Measurements from ENCODE around the gene GCA.

Gene GCA

DNA sequence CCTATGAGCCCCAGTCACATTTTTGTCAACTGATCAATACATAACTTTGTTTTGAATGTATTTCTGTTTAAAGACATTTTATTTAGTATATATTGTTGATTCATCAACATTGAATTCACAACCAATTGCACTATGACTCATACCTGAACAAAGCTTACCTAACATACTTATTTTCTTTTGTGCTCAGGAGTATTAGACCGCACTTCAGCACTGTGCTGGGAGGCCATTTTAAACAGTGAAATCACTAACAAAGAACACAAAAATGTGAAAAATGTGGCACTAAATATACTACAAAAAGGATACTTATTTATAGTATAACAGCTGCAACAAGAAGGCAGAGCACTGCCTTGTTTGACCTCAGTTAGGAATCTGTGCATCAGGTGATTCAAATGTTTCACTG, 13.1 kb upstream of the GCA start:
- no peak overlapping the region for H3K27ac ChIP-seq (ENCODE audit: low read depth, low read length)
- H3K36me3 ChIP-seq (ENCODE audit: control insufficient read depth, insufficient read depth, low read length): no peaks in the 10 kb centered on the region
- peaks cover 4% of the 10 kb centered on the region; the same call in 1 of the 2 replicates for H3K9me3 ChIP-seq (ENCODE audit: control insufficient read depth, insufficient read depth, low read length)
- no peaks in the 10 kb centered on the region for H3K4me1 ChIP-seq (ENCODE audit: control insufficient read depth, insufficient read depth, low read length)
- H3K9ac ChIP-seq (ENCODE audit: low read depth, low read length): no peak overlapping the region
- H3K4me3 ChIP-seq (ENCODE audit: low read depth, low read length): no peak overlapping the region
- H3K27me3 ChIP-seq (ENCODE audit: control insufficient read depth, insufficient read depth, low read length): no peaks in the 10 kb centered on the region

- no peaks in the 10 kb centered on the region for H3K4me1 ChIP-seq (ENCODE audit: control insufficient read depth, insufficient read depth, low read length)
- peaks cover 4% of the 10 kb centered on the region; the same call in 1 of the 2 replicates for H3K9me3 ChIP-seq (ENCODE audit: control insufficient read depth, insufficient read depth, low read length)
Observed at GRCh38 chr2:162333968-162334367, 10.0 kb upstream of the GCA start.

GRCh38 chr2:162337868-162338267, 6.1 kb upstream of the GCA start:
- Histone ChIP-seq H3K36me3 (ENCODE audit: control insufficient read depth, insufficient read depth, low read length) (no peaks in the 10 kb centered on the region), H3K27ac (ENCODE audit: low read depth, low read length) (no peak overlapping the region), H3K9me3 (ENCODE audit: control insufficient read depth, insufficient read depth, low read length) (peaks cover 4% of the 10 kb centered on the region; the same call in 1 of the 2 replicates), H3K27me3 (ENCODE audit: control insufficient read depth, insufficient read depth, low read length) (peaks cover 7% of the 10 kb centered on the region), H3K9ac (ENCODE audit: low read depth, low read length) (no peak overlapping the region), H3K4me1 (ENCODE audit: control insufficient read depth, insufficient read depth, low read length) (no peaks in the 10 kb centered on the region), H3K4me3 (ENCODE audit: low read depth, low read length) (no peak overlapping the region)

More at GRCh38 chr2:162333968-162334367, 10.0 kb upstream of the GCA start:
- Histone ChIP-seq H3K9ac (ENCODE audit: low read depth, low read length) (no peak overlapping the region), H3K4me3 (ENCODE audit: low read depth, low read length) (no peak overlapping the region), H3K36me3 (ENCODE audit: control insufficient read depth, insufficient read depth, low read length) (no peaks in the 10 kb centered on the region), H3K27ac (ENCODE audit: low read depth, low read length) (no peak overlapping the region), H3K27me3 (ENCODE audit: control insufficient read depth, insufficient read depth, low read length) (no peaks in the 10 kb centered on the region)

DNA sequence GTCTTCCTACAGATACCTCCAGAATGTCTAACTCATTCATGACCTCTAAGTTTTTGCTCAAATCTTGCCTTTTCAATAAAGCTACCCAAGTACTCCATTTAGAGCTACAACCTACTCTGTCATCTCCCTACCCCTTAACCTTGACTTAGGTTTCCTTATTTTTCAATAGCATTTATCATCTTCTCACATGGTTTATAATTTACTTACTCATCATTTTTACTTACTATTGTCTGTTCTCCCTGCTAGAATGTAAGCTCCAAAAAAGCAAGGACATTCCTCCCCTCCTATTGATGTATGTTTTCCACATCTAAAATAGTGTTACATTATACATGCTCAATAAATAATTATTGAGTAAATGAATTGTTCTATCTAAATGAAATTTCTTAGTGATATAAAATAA, 3.1 kb upstream of the GCA start:
- Histone ChIP-seq H3K4me3 (ENCODE audit: low read depth, low read length) (no peak overlapping the region), H3K9ac (ENCODE audit: low read depth, low read length) (no peak overlapping the region), H3K27ac (ENCODE audit: low read depth, low read length) (no peak overlapping the region), H3K36me3 (ENCODE audit: control insufficient read depth, insufficient read depth, low read length) (no peaks in the 10 kb centered on the region), H3K27me3 (ENCODE audit: control insufficient read depth, insufficient read depth, low read length) (peaks cover 13% of the 10 kb centered on the region), H3K4me1 (ENCODE audit: control insufficient read depth, insufficient read depth, low read length) (peaks cover 7% of the 10 kb centered on the region; the same call in 1 of the 2 replicates), H3K9me3 (ENCODE audit: control insufficient read depth, insufficient read depth, low read length) (no peaks in the 10 kb centered on the region)

DNA sequence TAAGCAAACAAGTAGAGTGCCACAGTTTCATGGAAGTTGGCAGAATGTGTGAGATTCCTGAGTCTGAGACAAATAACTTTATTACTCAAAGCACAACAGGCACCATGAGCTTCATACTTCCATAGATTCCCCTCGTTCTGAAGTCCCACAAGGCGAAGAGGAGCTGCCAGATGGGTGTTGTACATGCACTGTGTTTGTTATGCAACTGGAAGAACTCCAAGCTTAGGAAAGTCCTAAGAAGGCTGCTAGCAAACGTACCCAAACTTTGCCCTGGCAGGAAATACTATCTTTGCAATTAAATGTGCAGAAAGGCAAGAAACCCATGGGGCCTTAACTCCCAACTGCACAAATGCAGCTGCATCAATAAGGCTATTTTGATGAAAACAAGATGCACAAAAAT, 1.6 kb upstream of the GCA start:
- no peak overlapping the region for H3K4me3 ChIP-seq (ENCODE audit: low read depth, low read length)
- H3K27me3 ChIP-seq (ENCODE audit: control insufficient read depth, insufficient read depth, low read length): peaks cover 13% of the 10 kb centered on the region
- H3K9ac ChIP-seq (ENCODE audit: low read depth, low read length): no peak overlapping the region
- no peak overlapping the region for H3K27ac ChIP-seq (ENCODE audit: low read depth, low read length)
- H3K4me1 ChIP-seq (ENCODE audit: control insufficient read depth, insufficient read depth, low read length): peaks cover 7% of the 10 kb centered on the region; the same call in 1 of the 2 replicates
- H3K36me3 ChIP-seq (ENCODE audit: control insufficient read depth, insufficient read depth, low read length): no peaks in the 10 kb centered on the region
- no peaks in the 10 kb centered on the region for H3K9me3 ChIP-seq (ENCODE audit: control insufficient read depth, insufficient read depth, low read length)

GRCh38 chr2:162342841-162343240, 1.1 kb upstream of the GCA start:
- Histone ChIP-seq H3K4me1 (ENCODE audit: control insufficient read depth, insufficient read depth, low read length) (peaks cover 7% of the 10 kb centered on the region; the same call in 1 of the 2 replicates), H3K4me3 (ENCODE audit: low read depth, low read length) (no peak overlapping the region), H3K27me3 (ENCODE audit: control insufficient read depth, insufficient read depth, low read length) (peaks cover 13% of the 10 kb centered on the region), H3K9me3 (ENCODE audit: control insufficient read depth, insufficient read depth, low read length) (no peaks in the 10 kb centered on the region), H3K36me3 (ENCODE audit: control insufficient read depth, insufficient read depth, low read length) (peaks cover 1% of the 10 kb centered on the region; the same call in 1 of the 2 replicates), H3K27ac (ENCODE audit: low read depth, low read length) (no peak overlapping the region), H3K9ac (ENCODE audit: low read depth, low read length) (no peak overlapping the region)

GRCh38 chr2:162343492-162343823, 474 bp upstream of the GCA start:
- peak overlapping the region; percentile 92 for H3K4me3 ChIP-seq (ENCODE audit: low read depth, low read length)
- H3K27me3 ChIP-seq (ENCODE audit: control insufficient read depth, insufficient read depth, low read length): peaks cover 13% of the 10 kb centered on the region
- peaks cover 4% of the 10 kb centered on the region; the same call in 1 of the 2 replicates for H3K36me3 ChIP-seq (ENCODE audit: control insufficient read depth, insufficient read depth, low read length)
- no peak overlapping the region for H3K9ac ChIP-seq (ENCODE audit: low read depth, low read length)
- no peaks in the 10 kb centered on the region for H3K9me3 ChIP-seq (ENCODE audit: control insufficient read depth, insufficient read depth, low read length)
- no peak overlapping the region for H3K27ac ChIP-seq (ENCODE audit: low read depth, low read length)
- H3K4me1 ChIP-seq (ENCODE audit: control insufficient read depth, insufficient read depth, low read length): peaks cover 7% of the 10 kb centered on the region; the same call in 1 of the 2 replicates

- H3K27me3 ChIP-seq (ENCODE audit: control insufficient read depth, insufficient read depth, low read length): peaks cover 13% of the 10 kb centered on the region
- H3K4me1 ChIP-seq (ENCODE audit: control insufficient read depth, insufficient read depth, low read length): peaks cover 7% of the 10 kb centered on the region; the same call in 1 of the 2 replicates
- H3K9ac ChIP-seq (ENCODE audit: low read depth, low read length): peak overlapping the region; percentile 72
- peak overlapping the region; percentile 92 for H3K4me3 ChIP-seq (ENCODE audit: low read depth, low read length)
- H3K9me3 ChIP-seq (ENCODE audit: control insufficient read depth, insufficient read depth, low read length): no peaks in the 10 kb centered on the region
- peaks cover 4% of the 10 kb centered on the region; the same call in 1 of the 2 replicates for H3K36me3 ChIP-seq (ENCODE audit: control insufficient read depth, insufficient read depth, low read length)
- peak overlapping the region; percentile 75 for H3K27ac ChIP-seq (ENCODE audit: low read depth, low read length)
Observed at GRCh38 chr2:162344617-162344950, 652 bp downstream of the GCA start.

DNA sequence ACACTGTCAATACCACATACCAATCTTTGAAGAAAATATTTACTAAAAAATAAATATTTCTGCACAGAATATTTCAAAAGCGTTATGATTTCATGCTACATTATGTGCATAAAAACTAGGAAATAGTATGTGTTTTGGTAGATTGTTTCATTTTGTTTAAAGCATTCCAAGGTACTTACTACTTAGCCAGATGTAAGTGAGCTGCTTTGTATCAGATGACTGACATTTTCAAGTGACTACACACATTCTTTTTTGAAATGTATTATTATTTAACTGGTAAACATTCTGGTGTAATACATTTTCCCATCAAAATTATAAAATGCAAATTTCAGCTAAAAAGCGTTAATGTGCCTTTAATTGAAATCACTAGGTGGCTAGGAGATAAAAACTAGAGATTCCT, 21.5 kb downstream of the GCA start:
- H3K36me3 ChIP-seq (ENCODE audit: control insufficient read depth, insufficient read depth, low read length): no peaks in the 10 kb centered on the region
- no peak overlapping the region for H3K27ac ChIP-seq (ENCODE audit: low read depth, low read length)
- no peak overlapping the region for H3K4me3 ChIP-seq (ENCODE audit: low read depth, low read length)
- H3K9ac ChIP-seq (ENCODE audit: low read depth, low read length): no peak overlapping the region
- H3K27me3 ChIP-seq (ENCODE audit: control insufficient read depth, insufficient read depth, low read length): no peaks in the 10 kb centered on the region
- H3K9me3 ChIP-seq (ENCODE audit: control insufficient read depth, insufficient read depth, low read length): no peaks in the 10 kb centered on the region
- H3K4me1 ChIP-seq (ENCODE audit: control insufficient read depth, insufficient read depth, low read length): no peaks in the 10 kb centered on the region

DNA sequence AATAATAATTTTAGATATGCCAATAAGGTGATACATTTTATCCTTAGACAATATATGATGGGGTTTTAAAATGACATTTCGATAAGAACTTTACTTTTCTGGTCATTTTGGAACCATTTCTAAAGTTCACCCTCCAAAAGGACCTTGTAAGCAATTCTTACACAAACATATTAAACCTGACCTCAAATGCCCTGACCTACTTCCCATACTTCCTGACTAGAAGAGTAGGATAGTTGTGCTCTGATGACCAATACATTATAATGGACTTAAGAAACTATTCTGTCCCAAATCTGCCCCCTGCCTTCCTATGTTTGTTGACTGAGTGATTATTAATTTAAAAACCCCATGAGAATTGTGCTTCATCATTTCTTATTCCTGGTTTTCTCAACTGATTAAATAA, 24.6 kb downstream of the GCA start:
- H3K4me3 ChIP-seq (ENCODE audit: low read depth, low read length): no peak overlapping the region
- no peak overlapping the region for H3K27ac ChIP-seq (ENCODE audit: low read depth, low read length)
- H3K4me1 ChIP-seq (ENCODE audit: control insufficient read depth, insufficient read depth, low read length): no peaks in the 10 kb centered on the region
- no peak overlapping the region for H3K9ac ChIP-seq (ENCODE audit: low read depth, low read length)
- H3K9me3 ChIP-seq (ENCODE audit: control insufficient read depth, insufficient read depth, low read length): no peaks in the 10 kb centered on the region
- H3K36me3 ChIP-seq (ENCODE audit: control insufficient read depth, insufficient read depth, low read length): no peaks in the 10 kb centered on the region
- H3K27me3 ChIP-seq (ENCODE audit: control insufficient read depth, insufficient read depth, low read length): no peaks in the 10 kb centered on the region

- Histone ChIP-seq H3K4me1 (ENCODE audit: control insufficient read depth, insufficient read depth, low read length) (no peaks in the 10 kb centered on the region), H3K9me3 (ENCODE audit: control insufficient read depth, insufficient read depth, low read length) (no peaks in the 10 kb centered on the region), H3K27me3 (ENCODE audit: control insufficient read depth, insufficient read depth, low read length) (no peaks in the 10 kb centered on the region), H3K4me3 (ENCODE audit: low read depth, low read length) (no peak overlapping the region), H3K27ac (ENCODE audit: low read depth, low read length) (no peak overlapping the region), H3K9ac (ENCODE audit: low read depth, low read length) (no peak overlapping the region), H3K36me3 (ENCODE audit: control insufficient read depth, insufficient read depth, low read length) (no peaks in the 10 kb centered on the region)
Observed at GRCh38 chr2:162369551-162369950, 25.6 kb downstream of the GCA start.

DNA sequence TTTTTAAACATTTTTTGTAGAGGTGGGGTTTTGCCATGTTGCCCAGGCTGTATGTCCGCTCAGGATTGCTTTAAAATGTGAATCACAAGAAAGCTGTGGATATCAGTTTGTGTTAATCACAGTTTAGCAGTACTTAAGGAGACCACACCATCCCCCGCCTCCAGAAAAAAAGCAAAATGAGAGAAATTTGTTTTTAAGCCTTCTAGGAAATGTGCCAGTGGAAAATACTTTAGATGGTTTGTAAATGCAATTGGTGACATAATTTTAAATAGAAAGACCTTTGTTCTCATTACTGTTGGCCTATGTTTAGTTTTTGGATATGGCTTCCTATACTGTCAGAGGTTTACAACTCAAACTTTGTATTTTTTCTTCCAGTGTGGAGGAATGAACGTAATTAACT, 27.0 kb downstream of the GCA start:
- Histone ChIP-seq H3K27ac (ENCODE audit: low read depth, low read length) (no peak overlapping the region), H3K9ac (ENCODE audit: low read depth, low read length) (no peak overlapping the region), H3K36me3 (ENCODE audit: control insufficient read depth, insufficient read depth, low read length) (no peaks in the 10 kb centered on the region), H3K4me3 (ENCODE audit: low read depth, low read length) (no peak overlapping the region), H3K4me1 (ENCODE audit: control insufficient read depth, insufficient read depth, low read length) (no peaks in the 10 kb centered on the region), H3K9me3 (ENCODE audit: control insufficient read depth, insufficient read depth, low read length) (no peaks in the 10 kb centered on the region), H3K27me3 (ENCODE audit: control insufficient read depth, insufficient read depth, low read length) (no peaks in the 10 kb centered on the region)
